PC-3 (cell line): ENCODE measurements around the gene LNX2. TPM values are rescaled to one million over a fixed set of nuclear protein-coding genes. Genes with fewer than 3 reads are reported as not detected.

ENCODE experiments used
- ATAC-seq: fragments of 200-7000 bp; cut with Tn5 transposase; 2 replicates; pipeline ENCODE4 v1.9.1; 2020; ENCODE audit warnings: mild to moderate bottlenecking, moderate library complexity
- BruUV-seq: library from RNA; stranded (reverse); fragments of 400-500 nt; replicated peaks from 2 replicates; lab custom pipeline; 2021; lab: Mats Ljungman, UMichigan
- CTCF ChIA-PET: fragments of 300-600 bp; sonication (Branson Sonifier 250); formaldehyde crosslinking; loops from one replicate; lab custom pipeline; 2022; ENCODE audit warnings: antibody characterized with exemption; lab: Charles Lee
- POLR2A ChIA-PET: fragments of 300-600 bp; sonication (Branson Sonifier 250); formaldehyde crosslinking; loops from one replicate; lab custom pipeline; 2022; ENCODE audit warnings: antibody characterized with exemption; ENCODE audit not compliant: unreplicated experiment; lab: Charles Lee
- DNase-seq: peaks from one replicate; pipeline ENCODE4 v3.0.0-alpha.2; 2015
- H2AFZ ChIP-seq: fragments of 300-600 bp; sonication (generic); 2 replicates; pipeline ENCODE4 v1.6.0; 2016; ENCODE audit warnings: antibody characterized with exemption, low read length
- H3F3A ChIP-seq: fragments of 300-600 bp; sonication (generic); one replicate; pipeline ENCODE4 v1.6.0; 2017; ENCODE audit warnings: antibody characterized with exemption, low read length, control low read depth, mild to moderate bottlenecking; ENCODE audit not compliant: unreplicated experiment
- H3K27ac ChIP-seq: fragments of 300-600 bp; sonication (generic); 2 replicates; pipeline ENCODE4 v1.5.1; 2016; ENCODE audit warnings: mild to moderate bottlenecking, low read length
- H3K27me3 ChIP-seq: fragments of 300-600 bp; sonication (generic); 2 replicates; pipeline ENCODE4 v1.6.1; 2016; ENCODE audit warnings: low read length, mixed read lengths
- H3K36me3 ChIP-seq: fragments of 300-600 bp; sonication (generic); 2 replicates; pipeline ENCODE4 v1.6.1; 2016; ENCODE audit warnings: low read depth, mixed run types, low read length, mixed read lengths
- H3K4me1 ChIP-seq: fragments of 300-600 bp; sonication (generic); 2 replicates; pipeline ENCODE4 v1.5.1; 2016; ENCODE audit warnings: low read length; ENCODE audit not compliant: insufficient read depth
- H3K4me2 ChIP-seq: fragments of 300-600 bp; sonication (generic); 2 replicates; pipeline ENCODE4 v1.6.0; 2016; ENCODE audit warnings: low read length
- H3K4me3 ChIP-seq: fragments of 300-600 bp; sonication (generic); 2 replicates; pipeline ENCODE4 v1.5.1; 2016; ENCODE audit warnings: mild to moderate bottlenecking, low read length, mixed read lengths
- H3K79me2 ChIP-seq: fragments of 300-600 bp; sonication (generic); 2 replicates; pipeline ENCODE4 v1.6.1; 2017; ENCODE audit warnings: low read length, mixed read lengths
- H3K9ac ChIP-seq: fragments of 300-600 bp; sonication (generic); 2 replicates; pipeline ENCODE4 v1.6.0; 2016; ENCODE audit warnings: mild to moderate bottlenecking, low read length
- H3K9me2 ChIP-seq: fragments of 300-600 bp; sonication (generic); replicated peaks from 2 replicates; pipeline ENCODE4 v1.6.1; 2016; ENCODE audit warnings: mixed run types, low read length, mixed read lengths
- H3K9me3 ChIP-seq: fragments of 300-600 bp; sonication (generic); 2 replicates; pipeline ENCODE4 v1.6.1; 2016; ENCODE audit warnings: low read length, mixed read lengths
- H4K20me1 ChIP-seq: fragments of 300-600 bp; sonication (generic); 2 replicates; pipeline ENCODE4 v1.6.1; 2016; ENCODE audit warnings: low read length, mixed read lengths
- CTCF ChIP-seq: fragments of 300-600 bp; sonication (generic); conservative IDR thresholded peaks from 2 replicates; pipeline ENCODE4 v1.5.1; 2017; ENCODE audit warnings: antibody characterized with exemption, low read depth, mild to moderate bottlenecking, low read length
- EZH2 ChIP-seq: fragments of 300-600 bp; sonication (generic); IDR thresholded peaks from one replicate; pipeline ENCODE4 v1.6.1; 2017; ENCODE audit warnings: antibody characterized with exemption, mild to moderate bottlenecking, low read length; ENCODE audit not compliant: unreplicated experiment
- EZH2phosphoT487 ChIP-seq: fragments of 300-600 bp; sonication (generic); IDR thresholded peaks from 2 replicates; pipeline ENCODE4 v1.6.1; 2018; ENCODE audit warnings: mild to moderate bottlenecking, antibody characterized with exemption, low read length, borderline replicate concordance
- intact Hi-C: fragments of 100-400 bp; cut with micrococcal nuclease; formaldehyde crosslinking; loops from 2 replicates; pipeline ENCODE4 v1.9.0; 2023
- total RNA-seq: library from RNA; depleted of rRNA; stranded (reverse); fragments of >200 nt; gene quantifications from 2 replicates; pipeline ENCODE4 v1.2.3, GENCODE V29; 2014

The LNX2 gene
- total RNA-seq, 1 experiment from 2014 or later, result 6.0 TPM

GRCh38 chr13:27508802-27509201 lies 111.5 kb downstream of the LNX2 start:
- TF ChIP-seq EZH2 (no peak), CTCF (no peak), EZH2phosphoT487 (no peak)
- no peaks in the 10 kb centered on the region for H4K20me1 ChIP-seq
- POLR2A ChIA-PET, result interaction anchor here (0.7 kb wide), 1 partner anchor 125 kb away, joined by 3 read pairs; no protein-coding TSS in a partner anchor
- no peaks in the 10 kb centered on the region for H3K9me3 ChIP-seq
- H3K36me3 ChIP-seq, result no peaks in the 10 kb centered on the region
- no peak overlapping the region for H3K9ac ChIP-seq
- H2AFZ ChIP-seq, result no peak overlapping the region
- intact Hi-C loops, result no loop called here
- no peaks in the 10 kb centered on the region for H3K9me2 ChIP-seq
- no peak overlapping the region for H3K4me3 ChIP-seq
- no peak overlapping the region for H3K4me2 ChIP-seq
- ATAC-seq (no peak), DNase-seq (no peak)
- no peaks in the 10 kb centered on the region for H3F3A ChIP-seq
- H3K27ac ChIP-seq, result no peak overlapping the region
- peaks cover 15% of the 10 kb centered on the region for H3K27me3 ChIP-seq
- no TSS peak for BruUV-seq
- no peaks in the 10 kb centered on the region for H3K79me2 ChIP-seq
- H3K4me1 ChIP-seq, result no peaks in the 10 kb centered on the region
- CTCF ChIA-PET, result no interaction called here

GRCh38 chr13:27505792-27506191 lies 114.5 kb downstream of the LNX2 start:
- intact Hi-C loops, result no loop called here
- Histone ChIP-seq H4K20me1 (no peaks in the 10 kb centered on the region), H3K79me2 (no peaks in the 10 kb centered on the region), H3K4me3 (no peak overlapping the region), H3K27me3 (peaks cover 15% of the 10 kb centered on the region), H3K4me2 (no peak overlapping the region), H3K27ac (no peak overlapping the region), H3K36me3 (no peaks in the 10 kb centered on the region), H3K9me2 (no peaks in the 10 kb centered on the region), H3K4me1 (no peaks in the 10 kb centered on the region), H3F3A (no peaks in the 10 kb centered on the region), H3K9ac (no peak overlapping the region), H3K9me3 (no peaks in the 10 kb centered on the region), H2AFZ (no peak overlapping the region)
- POLR2A ChIA-PET, result no interaction called here
- ATAC-seq, result no peak
- no TSS peak for BruUV-seq
- CTCF ChIA-PET, result no interaction called here
- DNase-seq, result no peak
- TF ChIP-seq EZH2phosphoT487, result no peak
- TF ChIP-seq EZH2, result no peak
- no peak for TF ChIP-seq CTCF

- Histone ChIP-seq H2AFZ (no peak overlapping the region), H3K36me3 (no peaks in the 10 kb centered on the region), H3K9me2 (no peaks in the 10 kb centered on the region), H3K27me3 (peaks cover 15% of the 10 kb centered on the region), H3K9ac (no peak overlapping the region), H3K79me2 (no peaks in the 10 kb centered on the region), H3K9me3 (no peaks in the 10 kb centered on the region), H3F3A (no peaks in the 10 kb centered on the region), H4K20me1 (no peaks in the 10 kb centered on the region), H3K4me1 (no peaks in the 10 kb centered on the region), H3K27ac (no peak overlapping the region), H3K4me3 (no peak overlapping the region), H3K4me2 (no peak overlapping the region)
- ChIA-PET POLR2A (no interaction called here), CTCF (interaction anchor here (1.1 kb wide), 1 partner anchor 45 kb away, joined by 12 read pairs; no protein-coding TSS in a partner anchor)
- TF ChIP-seq CTCF (no peak), EZH2 (no peak), EZH2phosphoT487 (no peak)
- ATAC-seq, result no peak
- no TSS peak for BruUV-seq
- no peak for DNase-seq
- intact Hi-C loops, result no loop called here
Observed at GRCh38 chr13:27504868-27505194, 115.5 kb downstream of the LNX2 start.
